Upper lobe of left lung (tissue), 4 donors: Measurements from ENCODE around the gene DARS1.

Source experiments
- CTCF ChIP-seq, 6 experiments: fragments of 450-650 bp in 4 of 6; fragments of 200-600 bp in 2 of 6; sonication (generic) in 2 of 6; IDR thresholded peaks; one replicate each; pipeline ENCODE4 v1.5.1; 2016 to 2019; ENCODE audit warnings: antibody characterized with exemption in 6 of 6
- POLR2A ChIP-seq, 4 donors: fragments of 450-650 bp; IDR thresholded peaks; one replicate each; pipeline ENCODE4 v1.5.1; 2016 to 2017; ENCODE audit warnings: antibody characterized with exemption in 4 of 4, mild to moderate bottlenecking in 2 of 4

GRCh38 chr2:136019306-136019705 lies 33.9 kb upstream of the DARS1 start:
- TF ChIP-seq CTCF (IDR thresholded peaks at IDR 0.05) (no peak), POLR2A (IDR thresholded peaks at IDR 0.05) (no peak)
